HepG2 (cell line): Measurements from ENCODE around the gene WDSUB1. TPM values are rescaled to one million over a fixed set of nuclear protein-coding genes. Genes with fewer than 3 reads are reported as not detected.

Experiments used
- ARID5B ChIP-seq: IDR thresholded peaks from 2 replicates; pipeline ENCODE4 v1.4.0; 2020; ENCODE audit warnings: mild to moderate bottlenecking, missing genetic modification reagents
- CENPBD1 ChIP-seq: sonication (generic); formaldehyde crosslinking; IDR thresholded peaks from 2 replicates; pipeline ENCODE4 v1.8.0; 2022; ENCODE audit warnings: missing genetic modification reagents, low read depth, mild to moderate bottlenecking, borderline replicate concordance
- CSRNP2 ChIP-seq: sonication (generic); formaldehyde crosslinking; conservative IDR thresholded peaks from 2 replicates; pipeline ENCODE4 v1.8.0; 2022; ENCODE audit warnings: low read depth, missing genetic modification reagents
- ESRRA ChIP-seq: sonication (generic); formaldehyde crosslinking; IDR thresholded peaks from 2 replicates; pipeline ENCODE4 v1.5.1; 2020; ENCODE audit warnings: mild to moderate bottlenecking, low read depth, missing genetic modification reagents
- HDAC6 ChIP-seq: fragments of 200-600 bp; sonication (generic); IDR thresholded peaks from 2 replicates; pipeline ENCODE4 v1.7.0; 2017; ENCODE audit warnings: mild to moderate bottlenecking, antibody characterized with exemption, low read length, low read depth
- HNRNPK ChIP-seq: fragments of 200-400 bp; formaldehyde crosslinking; IDR thresholded peaks from 2 replicates; pipeline ENCODE4 v1.6.1; 2018; ENCODE audit warnings: low read length, low read depth, moderate library complexity, mild to moderate bottlenecking; ENCODE audit not compliant: poor library complexity, severe bottlenecking
- HOXA7 ChIP-seq: sonication (generic); formaldehyde crosslinking; IDR thresholded peaks from 2 replicates; pipeline ENCODE4 v1.8.1; 2022; ENCODE audit warnings: mild to moderate bottlenecking, missing genetic modification reagents, moderate library complexity
- KAT7 ChIP-seq: IDR thresholded peaks from 2 replicates; pipeline ENCODE4 v1.6.1; 2018; ENCODE audit warnings: borderline replicate concordance, missing compliant biosample characterization
- MYPOP ChIP-seq: sonication (generic); formaldehyde crosslinking; IDR thresholded peaks from 2 replicates; pipeline ENCODE4 v1.8.1; 2023; ENCODE audit warnings: mild to moderate bottlenecking, moderate library complexity, missing genetic modification reagents
- PLRG1 ChIP-seq: fragments of 450-650 bp; conservative IDR thresholded peaks from 2 replicates; pipeline ENCODE4 v1.6.1; 2016
- USF2 ChIP-seq, 2 experiments: sonication (generic) in 1 of 2; formaldehyde crosslinking in 1 of 2; IDR thresholded peaks; 2 replicates each; pipeline versions ENCODE4 v1.5.1 to v1.6.1; 2011 to 2020; ENCODE audit warnings: borderline replicate concordance in 1 of 2, low read depth in 1 of 2, low read length in 1 of 2, mild to moderate bottlenecking in 1 of 2, missing genetic modification reagents in 1 of 2, moderate library complexity in 1 of 2
- ZNF101 ChIP-seq: sonication (generic); formaldehyde crosslinking; IDR thresholded peaks from 2 replicates; pipeline ENCODE4 v1.4.0; 2020; ENCODE audit warnings: mild to moderate bottlenecking, low read depth, missing genetic modification reagents, borderline replicate concordance
- ZNF503 ChIP-seq: sonication (generic); formaldehyde crosslinking; IDR thresholded peaks from 2 replicates; pipeline ENCODE4 v1.4.0; 2020; ENCODE audit warnings: missing genetic modification reagents
- ZNF691 ChIP-seq: sonication (generic); formaldehyde crosslinking; IDR thresholded peaks from 2 replicates; pipeline ENCODE4 v1.4.0; 2020; ENCODE audit warnings: missing genetic modification reagents, low read depth, mild to moderate bottlenecking, borderline replicate concordance
- ZNF792 ChIP-seq: IDR thresholded peaks from 2 replicates; pipeline ENCODE4 v1.6.1; 2016
- polyA plus RNA-seq, 8 experiments: library from polyadenylated mRNA; depleted of rRNA in 3 of 8; stranded (reverse) in 7 of 8; unstranded in 1 of 8; fragments of >200 nt; fragmentation: Illumina TruSeq in 4 of 8; extraction: Trizol in 4 of 8; gene quantifications; 2 replicates each; pipeline versions ENCODE4 v1.2.1 to v1.2.3, GENCODE V29; 2011 to 2016; ENCODE audit warnings: low read depth in 4 of 8, missing spikeins in 1 of 8, mixed read lengths in 1 of 8; ENCODE audit not compliant: insufficient read depth in 1 of 8
- total RNA-seq, 5 experiments: library from RNA; depleted of rRNA; stranded (reverse); fragments of >200 nt; fragmentation: Illumina TruSeq; extraction: Trizol; gene quantifications; 2 replicates each; pipeline ENCODE4 v1.2.3, GENCODE V29; 2016; ENCODE audit warnings: low read depth in 1 of 5

The WDSUB1 gene
- total and polyA plus RNA-seq, 2 of the 13 experiments (the other 11 are each of a cell fraction or from before 2014, with no cell fraction given), result 10.1 to 10.7 TPM

- no peak for TF ChIP-seq CSRNP2 (CRISPR knock-in tag)
- no peak for TF ChIP-seq CENPBD1 (CRISPR knock-in tag)
- TF ChIP-seq HOXA7 (CRISPR knock-in tag), result no peak
- no peak for TF ChIP-seq ZNF691
- TF ChIP-seq ZNF101, result no peak
- no peak; the same call in 1 of the 2 replicates for TF ChIP-seq ZNF792 (CRISPR knock-in tag)
- no peak for TF ChIP-seq ZNF503
- peak; percentile 12; the same call in 1 of the 2 replicates for TF ChIP-seq ARID5B (CRISPR knock-in tag)
- no peak for TF ChIP-seq ESRRA (CRISPR knock-in tag)
- no peak for TF ChIP-seq HDAC6
- no peak; the same call in 1 of the 2 replicates for TF ChIP-seq MYPOP
- TF ChIP-seq HNRNPK, result no peak
- no peak for TF ChIP-seq PLRG1
- no peak; the same call in 1 of the 2 replicates for TF ChIP-seq KAT7 (CRISPR knock-in tag)
- TF ChIP-seq USF2 (IDR thresholded peaks at IDR 0.05; ENCODE audit: low read depth, low read length), result no peak
- TF ChIP-seq USF2 (CRISPR knock-in tag; IDR thresholded peaks at IDR 0.05; ENCODE audit: borderline replicate concordance), result 0 out of 2 replicates have a peak, but pooled peaks have one; percentile 33
Measured at GRCh38 chr2:159286709-159287441, 372 bp upstream of the WDSUB1 start (continued).
